HUDEP-2 (cell line): ENCODE results near the gene VPS35L.

Experiments used
- DNase-seq, 76 experiments: peaks; one replicate each; lab custom pipeline; 2025; ENCODE audit not compliant: unreplicated experiment in 76 of 76; lab: John Stamatoyannopoulos, UW

The VPS35L gene

GRCh38 chr16:19583665-19584300 lies 28.3 kb downstream of the VPS35L start:
- DNase-seq: peak in 26 of 76 experiments; percentile 2 to 50 (median 22)

GRCh38 chr16:19588661-19589060 lies 33.2 kb downstream of the VPS35L start:
- DNase-seq: peak in 3 of 76 experiments; percentile 12 to 21 (median 17)

GRCh38 chr16:19589106-19589505 lies 33.6 kb downstream of the VPS35L start:
- no peak for DNase-seq

- no peak for DNase-seq
Measured at GRCh38 chr16:19589771-19590302, 34.3 kb downstream of the VPS35L start.

GRCh38 chr16:19595043-19595767 lies 39.7 kb downstream of the VPS35L start:
- DNase-seq: no peak

GRCh38 chr16:19598805-19599510 lies 43.5 kb downstream of the VPS35L start:
- no peak for DNase-seq

- DNase-seq: no peak
Measured at GRCh38 chr16:19599968-19600716, 44.6 kb downstream of the VPS35L start.

- DNase-seq: peak in 21 of 76 experiments; percentile 2 to 24 (median 10)
Measured at GRCh38 chr16:19601083-19601976, 45.8 kb downstream of the VPS35L start.

GRCh38 chr16:19604911-19605310 lies 49.4 kb downstream of the VPS35L start:
- DNase-seq: no peak

- no peak for DNase-seq
Measured at GRCh38 chr16:19605701-19606100, 50.2 kb downstream of the VPS35L start.

- no peak for DNase-seq
Measured at GRCh38 chr16:19607616-19608280, 52.2 kb downstream of the VPS35L start.

GRCh38 chr16:19609359-19609758 lies 53.9 kb downstream of the VPS35L start:
- no peak for DNase-seq

GRCh38 chr16:19610200-19610599 lies 54.7 kb downstream of the VPS35L start:
- DNase-seq: no peak

GRCh38 chr16:19613834-19614233 lies 58.3 kb downstream of the VPS35L start:
- no peak for DNase-seq

- no peak for DNase-seq
Measured at GRCh38 chr16:19616241-19616640, 60.7 kb downstream of the VPS35L start.

- DNase-seq: no peak
Measured at GRCh38 chr16:19618876-19619275, 63.4 kb downstream of the VPS35L start.

- no peak for DNase-seq
Measured at GRCh38 chr16:19621445-19621844, 65.9 kb downstream of the VPS35L start.

- DNase-seq: no peak
Measured at GRCh38 chr16:19625039-19625438, 69.5 kb downstream of the VPS35L start.
